Prostate gland (tissue), 2 donors: ENCODE measurements around the gene DMP1. TPM values are rescaled to one million over a fixed set of nuclear protein-coding genes. Genes with fewer than 3 reads are reported as not detected.
A peak's percentile ranks its signal among the peaks of the same experiment; 100 is the strongest.

Source experiments
- DNase-seq: peaks from one replicate; pipeline ENCODE4 v3.0.0-alpha.2; 2019; ENCODE audit warnings: low spot score
- H3K27ac ChIP-seq, 2 donors: fragments of 200-600 bp; sonication (generic); 2 replicates each; pipeline ENCODE4 v1.5.1; 2017 to 2019
- H3K27me3 ChIP-seq: fragments of 200-600 bp; sonication (generic); replicated peaks from 2 replicates; pipeline ENCODE4 v1.5.1; 2019; ENCODE audit not compliant: insufficient read depth
- H3K36me3 ChIP-seq, 2 donors: fragments of 200-600 bp; sonication (generic); 1 replicate in 1 of 2; 2 replicates in 1 of 2; pipeline versions ENCODE4 v1.5.1 to v1.8.1; 2017 to 2019
- H3K4me1 ChIP-seq: fragments of 200-600 bp; sonication (generic); replicated peaks from 2 replicates; pipeline ENCODE4 v1.5.1; 2019
- H3K4me3 ChIP-seq, 2 donors: fragments of 200-600 bp; sonication (generic); 2 replicates each; pipeline ENCODE4 v1.5.1; 2017 to 2019
- H3K9me3 ChIP-seq: fragments of 200-600 bp; sonication (generic); 2 replicates; pipeline ENCODE4 v1.5.1; 2017
- POLR2A ChIP-seq: fragments of 450-650 bp; IDR thresholded peaks from one replicate; pipeline ENCODE4 v1.6.1; 2016; ENCODE audit warnings: antibody characterized with exemption, mild to moderate bottlenecking
- POLR2AphosphoS5 ChIP-seq: sonication (generic); formaldehyde crosslinking; IDR thresholded peaks from one replicate; pipeline ENCODE4 v1.6.1; 2017; ENCODE audit warnings: antibody characterized with exemption
- WGBS: methylation state at CpG from one replicate; pipeline ENCODE4 v1.1.5; 2018; 5-methylcytosine and 5-hydroxymethylcytosine counted together
- intact Hi-C: fragments of 100-400 bp; cut with DNase I; formaldehyde crosslinking; loops from one replicate; pipeline ENCODE4 v1.14.2; 2022
- total RNA-seq, 2 donors: library from RNA; depleted of rRNA; stranded (reverse); fragments of >200 nt; gene quantifications; one replicate each; pipeline ENCODE4 v1.1.0, GENCODE V29; 2016
- TF ChIP-seq, protein P1 (sequence below), 4 experiments: fragments of 200-600 bp in 2 of 4; fragments of 450-650 bp in 2 of 4; sonication (generic) in 2 of 4; IDR thresholded peaks; 1 replicate in 3 of 4; 2 replicates in 1 of 4; pipeline ENCODE4 v1.5.1; 2016 to 2019; ENCODE audit warnings: antibody characterized with exemption in 4 of 4, mild to moderate bottlenecking in 2 of 4, moderate library complexity in 2 of 4

Gene DMP1
- total RNA-seq, 2 donors from 2014 or later = not detected

GRCh38 chr4:87620086-87620485 lies 30.0 kb upstream of the DMP1 start:
- Histone ChIP-seq H3K36me3 (no peaks in the 10 kb centered on the region), H3K9me3 (no peaks in the 10 kb centered on the region), H3K27ac (no peak overlapping the region), H3K4me3 (no peak overlapping the region), H3K27me3 (no peaks in the 10 kb centered on the region), H3K4me1 (no peaks in the 10 kb centered on the region)
- intact Hi-C loops = no loop called here
- TF ChIP-seq, protein P1, sequence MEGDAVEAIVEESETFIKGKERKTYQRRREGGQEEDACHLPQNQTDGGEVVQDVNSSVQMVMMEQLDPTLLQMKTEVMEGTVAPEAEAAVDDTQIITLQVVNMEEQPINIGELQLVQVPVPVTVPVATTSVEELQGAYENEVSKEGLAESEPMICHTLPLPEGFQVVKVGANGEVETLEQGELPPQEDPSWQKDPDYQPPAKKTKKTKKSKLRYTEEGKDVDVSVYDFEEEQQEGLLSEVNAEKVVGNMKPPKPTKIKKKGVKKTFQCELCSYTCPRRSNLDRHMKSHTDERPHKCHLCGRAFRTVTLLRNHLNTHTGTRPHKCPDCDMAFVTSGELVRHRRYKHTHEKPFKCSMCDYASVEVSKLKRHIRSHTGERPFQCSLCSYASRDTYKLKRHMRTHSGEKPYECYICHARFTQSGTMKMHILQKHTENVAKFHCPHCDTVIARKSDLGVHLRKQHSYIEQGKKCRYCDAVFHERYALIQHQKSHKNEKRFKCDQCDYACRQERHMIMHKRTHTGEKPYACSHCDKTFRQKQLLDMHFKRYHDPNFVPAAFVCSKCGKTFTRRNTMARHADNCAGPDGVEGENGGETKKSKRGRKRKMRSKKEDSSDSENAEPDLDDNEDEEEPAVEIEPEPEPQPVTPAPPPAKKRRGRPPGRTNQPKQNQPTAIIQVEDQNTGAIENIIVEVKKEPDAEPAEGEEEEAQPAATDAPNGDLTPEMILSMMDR (IDR thresholded peaks at IDR 0.05) = no peak
- no peak for TF ChIP-seq POLR2A
- no peak for TF ChIP-seq POLR2AphosphoS5
- WGBS = 85% methylated on average over 6 of the region's 6 CpGs
- no peak for DNase-seq

DNA sequence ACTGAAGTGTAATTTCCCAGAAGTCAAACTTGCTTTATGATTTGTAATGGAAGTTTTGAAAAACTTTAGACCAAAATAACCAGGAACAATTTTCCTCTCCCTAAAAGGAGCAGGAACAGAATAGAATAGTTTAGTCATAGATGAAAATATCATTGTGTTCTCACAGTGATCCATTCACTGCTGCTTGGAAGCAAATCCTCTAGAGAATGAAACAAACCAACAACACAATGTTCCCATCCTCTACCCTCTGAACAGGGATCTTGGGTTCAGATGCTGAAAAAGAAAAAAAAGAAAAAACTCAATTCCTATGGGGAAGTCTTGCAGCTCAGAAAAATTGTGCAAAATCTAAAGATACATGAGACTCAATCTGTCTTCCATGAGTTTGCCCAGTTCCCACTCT lies 29.6 kb upstream of the DMP1 start:
- no peaks in the 10 kb centered on the region for H3K4me1 ChIP-seq
- no peaks in the 10 kb centered on the region for H3K27me3 ChIP-seq
- TF ChIP-seq, protein P1 (IDR thresholded peaks at IDR 0.05) = no peak
- TF ChIP-seq POLR2A (no peak), POLR2AphosphoS5 (peak; percentile 17)
- DNase-seq = no peak
- H3K9me3 ChIP-seq = no peaks in the 10 kb centered on the region
- no peak overlapping the region for H3K4me3 ChIP-seq
- no peak overlapping the region for H3K27ac ChIP-seq
- no peaks in the 10 kb centered on the region for H3K36me3 ChIP-seq
- intact Hi-C loops = no loop called here

DNA sequence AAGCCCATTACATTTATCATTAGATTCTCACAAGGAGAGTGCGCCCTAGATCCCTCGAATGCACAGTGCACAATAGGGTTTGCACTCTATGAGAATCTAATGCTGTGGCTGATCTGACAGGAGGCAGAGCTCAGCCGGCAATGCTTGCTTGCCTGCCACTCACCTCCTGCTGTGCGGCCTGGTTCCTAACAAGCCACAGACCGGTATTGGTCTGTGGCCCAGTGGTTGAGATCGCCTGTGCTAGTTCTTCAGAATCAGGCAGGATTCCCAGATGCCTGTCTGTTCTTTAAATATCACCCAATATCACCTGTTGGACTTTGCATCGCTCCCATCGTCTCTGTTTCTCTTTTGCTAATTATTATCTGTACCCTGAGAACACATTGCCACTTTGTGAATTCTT lies 27.8 kb upstream of the DMP1 start:
- TF ChIP-seq, protein P1 (IDR thresholded peaks at IDR 0.05) = no peak
- no peak for TF ChIP-seq POLR2A
- no peak for TF ChIP-seq POLR2AphosphoS5
- Histone ChIP-seq H3K36me3 (no peaks in the 10 kb centered on the region), H3K27me3 (no peaks in the 10 kb centered on the region), H3K9me3 (no peaks in the 10 kb centered on the region), H3K27ac (no peak overlapping the region), H3K4me1 (no peaks in the 10 kb centered on the region), H3K4me3 (no peak overlapping the region)
- intact Hi-C loops = no loop called here
- no peak for DNase-seq
- WGBS = 78% methylated on average over 8 of the region's 8 CpGs

DNA sequence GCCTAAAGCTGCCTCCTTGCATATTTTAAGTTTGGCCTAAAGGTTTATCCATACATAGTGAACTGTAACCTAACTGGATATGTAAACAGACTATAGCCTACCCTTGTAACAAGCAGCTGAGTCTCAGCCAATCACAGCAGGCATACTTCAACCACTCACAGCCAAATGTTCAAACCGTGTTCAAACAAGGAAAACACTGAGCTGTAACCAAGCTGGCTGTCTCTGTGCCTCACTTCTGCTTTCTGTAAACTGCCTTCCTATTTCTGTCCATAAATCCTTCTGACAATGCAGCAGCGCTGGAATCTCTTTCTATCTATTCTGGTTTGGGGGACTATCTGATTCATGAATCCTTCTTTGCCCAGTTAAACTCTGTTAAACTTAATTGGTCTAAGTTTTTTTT lies 25.4 kb upstream of the DMP1 start:
- H3K27me3 ChIP-seq = no peaks in the 10 kb centered on the region
- WGBS = 46% methylated on average over 2 of the region's 2 CpGs
- no peaks in the 10 kb centered on the region for H3K9me3 ChIP-seq
- H3K36me3 ChIP-seq = no peaks in the 10 kb centered on the region
- TF ChIP-seq POLR2AphosphoS5 (no peak), POLR2A (no peak)
- TF ChIP-seq, protein P1 (IDR thresholded peaks at IDR 0.05) = no peak
- no peak overlapping the region for H3K27ac ChIP-seq
- H3K4me1 ChIP-seq = no peaks in the 10 kb centered on the region
- no peak overlapping the region for H3K4me3 ChIP-seq
- intact Hi-C loops = no loop called here
- no peak for DNase-seq

DNA sequence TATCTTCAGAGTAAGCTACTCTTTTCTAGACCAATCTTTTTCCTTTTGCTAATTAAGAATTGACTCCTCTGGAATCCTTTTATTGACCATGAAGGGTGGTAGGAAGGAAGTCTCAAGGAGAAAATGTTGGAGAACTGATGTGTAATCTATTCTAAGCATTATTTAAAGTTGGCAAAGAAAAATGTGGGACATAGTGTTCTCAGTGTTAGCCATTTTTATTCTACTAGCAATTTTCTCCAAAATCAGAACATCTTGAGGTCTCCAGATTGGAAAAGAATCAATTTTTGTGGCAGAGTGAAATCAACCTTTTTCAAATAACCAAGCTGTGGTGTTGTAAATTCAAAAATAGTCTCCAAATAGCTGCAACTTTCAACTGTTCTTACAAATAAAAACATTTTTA lies 18.4 kb upstream of the DMP1 start:
- H3K9me3 ChIP-seq = no peaks in the 10 kb centered on the region
- DNase-seq = no peak
- no peak overlapping the region for H3K4me3 ChIP-seq
- intact Hi-C loops = no loop called here
- H3K36me3 ChIP-seq = no peaks in the 10 kb centered on the region
- TF ChIP-seq, protein P1 (IDR thresholded peaks at IDR 0.05) = no peak
- TF ChIP-seq POLR2A (no peak), POLR2AphosphoS5 (no peak)
- H3K27ac ChIP-seq = no peak overlapping the region
- H3K4me1 ChIP-seq = no peaks in the 10 kb centered on the region
- H3K27me3 ChIP-seq = no peaks in the 10 kb centered on the region
